Adipose tissue (tissue), 3 donors: ENCODE measurements around the gene CHCHD3. TPM values are rescaled to one million over a fixed set of nuclear protein-coding genes. Genes with fewer than 3 reads are reported as not detected.

ENCODE experiments used
- H3K27ac ChIP-seq: one replicate; pipeline ENCODE4 v1.5.1; 2013; ENCODE audit warnings: low read depth, low read length
- WGBS, 3 donors: extraction: QIAGEN DNeasy Blood & Tissue Kit; methylation state at CpG; one replicate each; pipeline ENCODE4 v1.1.7; 2013; 5-methylcytosine and 5-hydroxymethylcytosine counted together
- polyA plus RNA-seq, 3 donors: library from polyadenylated mRNA; stranded (reverse); fragments of 200-250 nt; gene quantifications; one replicate each; pipeline ENCODE4 v1.2.3, GENCODE V29; 2013
- donor health status: healthy with polysubstance abuse.
- donor health status: Bipolar disorder and iron deficiency.
- donor health status: healthy.

The CHCHD3 gene
- 10 to 100 TPM; 23.4 to 58.2 (median 42.8) TPM for polyA plus RNA-seq

GRCh38 chr7:133081599-133082389 is at the start of gene CHCHD3:
TSS of gene CHCHD3 (minus strand) at chr7:133082090. CDS start at chr7:133081937, 153 bp downstream.
- no peak within 1 kb of the TSS for H3K27ac ChIP-seq
- 0 to 1% (median 0%) methylated on average over 56 to 58 of the region's 58 CpGs for WGBS, 3 donors

DNA sequence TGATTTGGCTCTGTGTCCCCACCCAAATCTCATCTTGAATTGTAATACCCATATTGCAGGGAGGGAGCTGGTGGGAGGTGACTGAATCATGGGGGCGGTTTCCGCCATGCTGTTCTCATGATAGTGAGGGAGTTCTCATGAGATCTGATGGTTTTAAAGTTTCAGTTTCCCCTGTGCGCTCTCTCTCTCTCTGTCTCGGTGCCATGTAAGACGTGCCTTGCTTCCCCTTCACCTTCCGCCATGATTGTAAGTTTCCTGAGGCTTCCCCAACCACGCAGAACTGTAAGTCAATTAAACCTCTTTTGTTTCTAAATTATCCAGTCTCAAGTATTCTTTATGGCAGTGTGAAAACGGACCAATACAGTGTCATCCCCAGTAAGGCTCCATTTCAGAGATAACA is 48.3 kb upstream of the CHCHD3 start:
- WGBS, 3 donors, result 94 to 95% (median 95%) methylated on average over 8 of the region's 8 CpGs
- no peak overlapping the region for H3K27ac ChIP-seq

DNA sequence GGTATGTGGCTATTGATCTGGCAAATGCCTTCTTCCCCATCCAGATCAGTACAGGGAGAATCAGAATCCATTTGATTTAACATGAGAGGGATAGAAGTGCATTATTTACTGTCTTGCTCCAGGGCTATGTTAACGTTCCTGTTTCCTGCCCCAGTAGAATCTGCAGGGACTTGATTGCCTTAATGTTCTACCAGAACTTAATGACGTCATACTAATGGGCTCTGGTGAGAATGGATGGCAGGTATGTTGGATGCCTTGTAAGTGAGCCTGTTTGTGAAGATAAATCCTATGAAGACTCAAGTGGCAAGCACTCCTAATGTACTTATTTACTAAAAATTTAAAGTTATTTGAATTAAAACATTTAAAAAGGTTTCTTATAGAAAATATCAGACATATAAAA is 44.5 kb upstream of the CHCHD3 start:
- no peak overlapping the region for H3K27ac ChIP-seq
- WGBS, 3 donors, result 26 to 31% (median 26%) methylated on average over 2 of the region's 2 CpGs

DNA sequence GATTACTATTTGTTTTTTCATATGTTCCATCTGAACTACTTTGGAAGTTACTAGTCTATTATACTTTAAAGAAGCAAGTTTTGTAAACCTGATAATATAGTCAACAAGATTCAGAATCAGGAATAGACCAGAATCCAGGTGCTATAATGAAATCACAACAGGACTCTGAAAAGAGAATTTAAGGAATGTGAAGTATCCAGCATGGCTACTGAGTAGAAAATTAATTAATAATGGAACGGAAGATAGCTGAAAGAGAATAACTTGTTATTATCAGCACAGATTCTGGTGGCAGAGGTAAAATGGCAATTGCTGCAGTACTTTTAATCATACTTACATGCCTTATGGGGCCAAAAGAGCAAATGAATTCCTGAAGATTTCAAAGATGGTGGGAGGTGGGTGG is 43.1 kb upstream of the CHCHD3 start:
- 0% methylated on average over 1 of the region's 1 CpG for WGBS, 3 donors
- H3K27ac ChIP-seq, result no peak overlapping the region

DNA sequence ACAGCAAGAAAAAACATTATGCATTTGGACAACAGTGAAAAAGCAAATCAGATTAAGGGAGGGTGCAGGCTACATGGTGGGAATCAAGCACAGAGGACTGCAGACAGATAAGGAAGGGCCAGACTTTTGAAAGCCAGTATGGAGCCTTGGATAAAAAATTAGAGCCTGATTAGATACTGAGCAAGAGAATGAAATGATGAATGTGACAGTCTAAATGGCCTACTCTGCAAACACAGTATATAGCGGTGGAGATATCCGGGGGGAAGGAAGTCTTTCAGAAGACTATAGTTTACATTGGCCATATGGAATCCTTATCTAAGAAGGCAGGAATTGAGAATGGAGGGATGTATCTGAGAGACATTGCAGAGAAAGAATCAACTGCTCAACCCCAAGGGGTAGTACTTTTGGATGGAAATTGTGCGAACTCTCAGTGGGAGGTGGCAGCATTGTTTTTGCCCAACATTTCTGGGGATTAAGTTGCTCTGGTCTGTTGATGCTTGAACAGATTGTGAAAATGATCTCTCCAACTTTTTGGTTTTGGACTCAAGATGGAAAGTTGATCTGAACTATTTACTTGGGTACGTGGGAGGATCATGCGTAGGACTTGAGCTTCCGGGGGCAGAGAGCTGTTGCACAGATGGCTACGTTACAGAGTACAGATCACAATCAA is 39.4 kb upstream of the CHCHD3 start:
- 71 to 79% (median 77%) methylated on average over 7 of the region's 7 CpGs for WGBS, 3 donors
- no peak overlapping the region for H3K27ac ChIP-seq

GRCh38 chr7:133119067-133119466 is 37.2 kb upstream of the CHCHD3 start:
- no peak overlapping the region for H3K27ac ChIP-seq

- WGBS, 3 donors, result 37 to 78% (median 48%) methylated on average over 5 of the region's 5 CpGs
- no peak overlapping the region for H3K27ac ChIP-seq
Measured at GRCh38 chr7:133118261-133118660, 36.4 kb upstream of the CHCHD3 start.

DNA sequence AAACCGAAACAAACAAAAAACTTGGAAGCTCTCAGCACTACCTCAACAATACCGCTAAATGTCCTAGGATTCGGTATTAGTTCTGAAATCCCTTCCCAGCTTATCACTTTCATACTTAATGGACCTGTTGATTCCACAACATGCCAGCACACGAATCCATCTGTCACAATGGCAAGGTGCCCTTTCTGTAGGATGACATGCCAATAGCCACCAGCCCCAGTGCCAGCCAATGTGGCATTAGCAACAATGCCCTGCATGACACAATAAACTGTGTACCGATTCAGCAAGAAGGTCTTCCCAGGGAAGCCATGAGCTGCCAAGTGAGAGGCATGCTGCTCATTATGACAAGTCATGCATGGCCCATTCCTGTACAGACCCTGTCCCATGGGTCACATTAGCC is 35.6 kb upstream of the CHCHD3 start:
- 81 to 89% (median 88%) methylated on average over 5 of the region's 5 CpGs for WGBS, 3 donors
- H3K27ac ChIP-seq, result no peak overlapping the region

- 50 to 53% (median 51%) methylated on average over 3 of the region's 3 CpGs for WGBS, 3 donors
- H3K27ac ChIP-seq, result no peak overlapping the region
Measured at GRCh38 chr7:133115596-133115995, 33.7 kb upstream of the CHCHD3 start.

- 52 to 70% (median 60%) methylated on average over 1 of the region's 1 CpG for WGBS, 3 donors
- no peak overlapping the region for H3K27ac ChIP-seq
Measured at GRCh38 chr7:133114519-133114918, 32.6 kb upstream of the CHCHD3 start.

GRCh38 chr7:133112976-133113375 is 31.1 kb upstream of the CHCHD3 start:
- WGBS, 3 donors, result 89% methylated on average over 2 of the region's 2 CpGs
- no peak overlapping the region for H3K27ac ChIP-seq

DNA sequence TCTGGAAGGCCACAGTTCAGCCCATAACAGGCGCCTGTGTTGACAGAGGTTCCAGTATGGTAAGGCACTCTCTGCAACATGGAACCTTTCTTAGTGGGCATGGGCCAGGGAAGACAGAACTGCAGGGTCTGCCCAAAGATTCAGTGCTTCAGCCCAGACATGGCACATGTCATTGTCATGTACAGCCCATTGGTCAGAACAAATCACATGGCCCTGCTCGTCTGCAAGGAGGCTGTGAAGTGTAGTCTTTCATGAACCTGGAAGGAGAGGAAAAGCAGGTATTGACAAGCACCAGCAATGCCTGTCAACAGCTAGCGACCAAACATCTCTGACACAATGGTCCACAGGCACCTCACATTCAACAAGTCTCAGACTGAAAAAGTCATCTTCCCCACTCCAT is 30.4 kb upstream of the CHCHD3 start:
- whole genome bisulfite sequencing, 3 donors, result 74 to 79% (median 77%) methylated on average over 3 of the region's 3 CpGs

DNA sequence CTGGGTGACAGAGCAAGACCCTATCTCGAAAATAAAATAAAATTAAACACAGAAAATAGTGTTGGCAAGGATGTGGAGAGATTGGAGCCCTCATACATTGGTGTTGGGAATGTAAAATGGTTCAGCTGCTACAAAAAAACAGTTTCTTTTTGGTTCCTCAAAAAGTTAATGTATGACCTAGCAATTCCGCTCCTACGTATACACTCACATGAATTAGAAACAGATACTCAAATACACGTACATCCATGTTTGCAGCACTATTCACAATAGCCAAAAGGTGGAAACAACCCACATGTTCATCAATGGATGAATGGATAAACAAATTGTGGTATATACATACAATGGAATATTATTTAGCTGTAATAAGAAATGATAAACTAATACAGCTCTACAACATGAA is 28.4 kb upstream of the CHCHD3 start:
- H3K27ac ChIP-seq, result no peak overlapping the region
- WGBS, 3 donors, result 85 to 89% (median 86%) methylated on average over 4 of the region's 4 CpGs

More for the DNA sequence above, 30.4 kb upstream of the CHCHD3 start:
- H3K27ac ChIP-seq, result no peak overlapping the region

GRCh38 chr7:133109816-133110215 is 27.9 kb upstream of the CHCHD3 start:
- H3K27ac ChIP-seq, result no peak overlapping the region

GRCh38 chr7:133108023-133108422 is 26.1 kb upstream of the CHCHD3 start:
- 18 to 54% (median 39%) methylated on average over 1 of the region's 1 CpG for WGBS, 3 donors
- H3K27ac ChIP-seq, result no peak overlapping the region

DNA sequence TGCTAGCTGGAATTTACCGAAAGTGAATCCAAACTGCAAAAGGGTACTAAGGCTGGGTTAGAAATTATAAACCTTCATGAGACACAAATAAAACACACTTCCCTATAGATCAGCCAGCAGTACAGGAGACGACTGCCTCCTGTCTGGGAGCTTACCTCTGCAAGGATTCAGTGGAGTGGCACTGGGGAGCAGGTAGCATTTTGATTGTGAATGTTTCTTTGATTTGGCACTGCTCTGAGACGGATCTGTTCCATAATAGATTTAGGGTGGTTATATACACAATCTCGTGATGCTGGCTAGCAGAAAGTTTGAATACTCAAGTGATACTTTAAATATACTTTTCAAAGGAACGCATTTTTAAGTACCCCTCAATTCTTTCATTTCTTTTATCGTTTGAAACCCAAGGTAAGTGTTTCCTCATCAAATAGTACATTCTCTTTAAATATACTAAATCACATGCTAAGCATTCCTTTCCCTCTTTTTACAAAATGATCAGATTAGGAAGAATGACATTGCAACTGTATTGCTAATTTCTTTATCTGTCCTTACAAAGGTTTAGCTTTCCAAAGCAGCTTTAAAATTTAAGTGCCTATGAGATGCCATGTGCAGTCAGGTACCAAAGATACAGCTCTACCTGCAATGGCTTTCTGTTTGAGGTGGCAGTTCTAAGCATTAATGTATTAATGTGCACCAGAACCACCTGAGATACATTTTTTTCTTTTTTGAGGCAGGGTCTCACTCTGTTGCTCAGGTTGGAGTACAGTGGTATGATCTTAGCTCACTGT is 20.6 kb upstream of the CHCHD3 start:
- H3K27ac ChIP-seq, result no peak overlapping the region
- 77 to 82% (median 79%) methylated on average over 6 of the region's 6 CpGs for WGBS, 3 donors

DNA sequence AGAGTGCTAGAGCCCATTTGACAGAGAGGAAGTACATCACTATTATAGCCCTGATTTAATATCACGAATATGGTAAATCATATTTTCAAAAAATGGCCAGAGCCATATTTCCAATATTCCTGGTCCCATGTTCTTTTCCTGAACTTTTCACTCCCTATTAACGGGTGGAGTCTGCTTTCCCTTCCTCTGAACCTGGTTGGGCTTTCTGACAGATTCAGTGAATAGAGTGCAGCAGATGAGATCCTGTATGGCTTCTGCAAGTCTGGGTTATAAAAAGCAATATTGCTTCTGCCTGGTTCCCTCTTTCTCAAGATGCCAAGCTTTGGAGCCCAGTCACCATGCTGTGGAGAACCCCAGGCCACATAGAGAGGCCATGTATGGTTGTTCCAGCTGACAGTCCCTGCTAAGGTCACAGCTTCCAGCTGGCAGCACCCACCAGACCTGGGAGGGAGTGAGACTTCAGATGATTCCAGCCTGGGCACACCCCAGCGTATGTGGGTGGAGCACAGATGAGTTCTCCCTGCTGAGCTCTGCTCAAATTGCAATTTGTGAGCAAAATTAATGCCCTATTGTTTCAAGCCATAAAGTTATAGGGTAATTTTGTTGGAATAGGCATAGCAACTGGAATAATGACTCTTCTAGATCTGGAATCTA is 17.9 kb upstream of the CHCHD3 start:
- 55 to 91% (median 69%) methylated on average over 3 of the region's 3 CpGs for WGBS, 3 donors
- no peak overlapping the region for H3K27ac ChIP-seq

DNA sequence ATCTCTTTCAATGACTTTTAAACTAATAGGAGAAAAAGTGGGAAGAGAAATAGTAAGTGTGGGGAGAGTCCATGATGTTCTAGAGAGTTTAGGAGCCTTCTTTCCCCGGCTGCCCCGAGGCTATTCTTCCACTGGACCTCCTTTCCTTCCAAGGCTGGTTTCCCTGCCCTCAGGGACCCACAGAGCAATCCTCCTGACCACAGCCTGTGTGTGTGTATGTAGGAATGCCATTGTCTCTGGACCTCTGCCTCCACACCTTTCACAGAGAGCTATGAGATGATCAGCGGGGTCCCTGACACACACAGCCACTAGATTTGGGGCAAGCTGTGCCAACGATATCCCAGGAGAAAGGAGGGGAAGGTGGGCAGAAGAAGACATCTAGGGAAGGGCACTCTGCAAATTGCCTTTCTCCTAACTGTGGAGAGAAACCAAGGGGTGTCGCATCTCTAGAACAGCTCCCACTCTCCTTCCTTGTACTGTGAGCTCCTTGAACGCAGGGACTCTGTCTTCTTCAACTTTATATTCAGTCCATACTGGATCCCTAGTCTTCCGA is 13.3 kb upstream of the CHCHD3 start:
- no peak overlapping the region for H3K27ac ChIP-seq
- 74 to 82% (median 80%) methylated on average over 7 of the region's 7 CpGs for WGBS, 3 donors
